H9 (cell line): ENCODE results near the gene ARHGAP35. TPM values are rescaled to one million over a fixed set of nuclear protein-coding genes. Genes with fewer than 3 reads are reported as not detected.

Source experiments
- DNase-seq: peaks from one replicate; pipeline ENCODE4 v3.0.0-alpha.2; 2017
- H2AFZ ChIP-seq: one replicate; pipeline ENCODE4 v1.6.1; 2013; ENCODE audit warnings: mild to moderate bottlenecking, low read length, control low read depth, moderate library complexity
- H2AK5ac ChIP-seq: 2 replicates; pipeline ENCODE4 v1.6.1; 2013; ENCODE audit warnings: low read length, control low read depth, mixed read lengths; ENCODE audit not compliant: insufficient read length
- H2BK120ac ChIP-seq: one replicate; pipeline ENCODE4 v1.6.1; 2013; ENCODE audit warnings: low read depth, mild to moderate bottlenecking, low read length, control low read depth, inconsistent platforms; ENCODE audit not compliant: poor library complexity, severe bottlenecking
- H2BK12ac ChIP-seq: 2 replicates; pipeline ENCODE4 v1.6.1; 2013; ENCODE audit warnings: low read length, control low read depth, mixed read lengths, low read depth; ENCODE audit not compliant: insufficient read length
- H2BK15ac ChIP-seq: 2 replicates; pipeline ENCODE4 v1.6.1; 2013; ENCODE audit warnings: low read depth, low read length, control low read depth
- H2BK20ac ChIP-seq: one replicate; pipeline ENCODE4 v1.6.1; 2013; ENCODE audit warnings: low read depth, mild to moderate bottlenecking, low read length, control low read depth, inconsistent platforms; ENCODE audit not compliant: poor library complexity, severe bottlenecking
- H2BK5ac ChIP-seq: 2 replicates; pipeline ENCODE4 v1.6.1; 2013; ENCODE audit warnings: low read length, control low read depth, mixed read lengths; ENCODE audit not compliant: insufficient read length
- H3K14ac ChIP-seq: 2 replicates; pipeline ENCODE4 v1.6.1; 2013; ENCODE audit warnings: low read length, control low read depth; ENCODE audit not compliant: insufficient read depth
- H3K18ac ChIP-seq: 2 replicates; pipeline ENCODE4 v1.6.1; 2013; ENCODE audit warnings: low read depth, mild to moderate bottlenecking, mixed read lengths, low read length, control low read depth; ENCODE audit not compliant: insufficient read length
- H3K23ac ChIP-seq: 2 replicates; pipeline ENCODE4 v1.6.1; 2013; ENCODE audit warnings: low read length, control low read depth, mixed read lengths, low read depth; ENCODE audit not compliant: insufficient read length
- H3K23me2 ChIP-seq: 2 replicates; pipeline ENCODE4 v1.6.1; 2013; ENCODE audit warnings: low read depth, mild to moderate bottlenecking, mixed read lengths, low read length, control low read depth; ENCODE audit not compliant: insufficient read length, poor library complexity, severe bottlenecking
- H3K27ac ChIP-seq: 2 replicates; pipeline ENCODE4 v1.5.1; 2013; ENCODE audit warnings: low read length, control low read depth, mixed read lengths, low read depth; ENCODE audit not compliant: insufficient read length
- H3K27me3 ChIP-seq: 2 replicates; pipeline ENCODE4 v1.6.1; 2013; ENCODE audit warnings: low read length, control low read depth, inconsistent platforms; ENCODE audit not compliant: insufficient read depth
- H3K4ac ChIP-seq: 2 replicates; pipeline ENCODE4 v1.6.1; 2013; ENCODE audit warnings: low read depth, mild to moderate bottlenecking, control low read depth, inconsistent platforms, low read length, moderate library complexity
- H3K4me1 ChIP-seq: 2 replicates; pipeline ENCODE4 v1.6.1; 2013; ENCODE audit warnings: low read length, control low read depth, inconsistent platforms; ENCODE audit not compliant: insufficient read depth
- H3K4me2 ChIP-seq: 2 replicates; pipeline ENCODE4 v1.6.1; 2013; ENCODE audit warnings: low read length, control low read depth, mixed read lengths; ENCODE audit not compliant: insufficient read length, insufficient read depth
- H3K56ac ChIP-seq: 2 replicates; pipeline ENCODE4 v1.6.1; 2013; ENCODE audit warnings: low read depth, mild to moderate bottlenecking, mixed read lengths, low read length, control low read depth; ENCODE audit not compliant: insufficient read length
- H3K79me1 ChIP-seq: 2 replicates; pipeline ENCODE4 v1.6.1; 2013; ENCODE audit warnings: low read depth, mild to moderate bottlenecking, moderate library complexity, low read length, control low read depth, inconsistent platforms; ENCODE audit not compliant: insufficient read depth, poor library complexity, severe bottlenecking
- H3K79me2 ChIP-seq: 2 replicates; pipeline ENCODE4 v1.6.1; 2013; ENCODE audit warnings: low read length, control low read depth, inconsistent platforms; ENCODE audit not compliant: insufficient read depth
- H3K9ac ChIP-seq: 2 replicates; pipeline ENCODE4 v1.6.1; 2013; ENCODE audit warnings: low read length, control low read depth, mixed read lengths; ENCODE audit not compliant: insufficient read length; ENCODE audit errors: extremely low read depth
- H3K9me3 ChIP-seq: one replicate; pipeline ENCODE4 v1.6.1; 2013; ENCODE audit warnings: low read depth, low read length, inconsistent platforms; ENCODE audit not compliant: control insufficient read depth
- H3T11ph ChIP-seq: one replicate; pipeline ENCODE4 v1.6.1; 2013; ENCODE audit warnings: mild to moderate bottlenecking, low read length, control low read depth, inconsistent platforms
- H4K20me1 ChIP-seq: one replicate; pipeline ENCODE4 v1.6.1; 2013; ENCODE audit not compliant: control insufficient read depth, insufficient read length, insufficient read depth
- H4K5ac ChIP-seq: 2 replicates; pipeline ENCODE4 v1.6.1; 2013; ENCODE audit warnings: low read depth, mild to moderate bottlenecking, mixed read lengths, low read length, control low read depth; ENCODE audit not compliant: insufficient read length
- H4K8ac ChIP-seq: replicated peaks from 2 replicates; pipeline ENCODE4 v1.6.1; 2013; ENCODE audit warnings: low read length, control low read depth, mixed read lengths, low read depth; ENCODE audit not compliant: insufficient read length
- H4K91ac ChIP-seq: 2 replicates; pipeline ENCODE4 v1.6.1; 2013; ENCODE audit warnings: low read depth, mild to moderate bottlenecking, moderate library complexity, mixed read lengths, low read length, control low read depth; ENCODE audit not compliant: insufficient read length
- H3K27ac Mint-ChIP-seq, 3 experiments: 2 replicates in 2 of 3; 3 replicates in 1 of 3; pipeline ENCODE4 v1.8.0; 2020 to 2021; ENCODE audit warnings: mixed read lengths in 3 of 3, mild to moderate bottlenecking in 1 of 3, moderate library complexity in 1 of 3
- H3K27me3 Mint-ChIP-seq: 2 replicates; pipeline ENCODE4 v1.8.0; 2021; ENCODE audit warnings: low read depth, mild to moderate bottlenecking, moderate library complexity, mixed read lengths
- H3K36me3 Mint-ChIP-seq, 3 experiments: 2 replicates in 2 of 3; 3 replicates in 1 of 3; pipeline ENCODE4 v1.8.0; 2020 to 2021; ENCODE audit warnings: low read depth in 3 of 3, mixed read lengths in 3 of 3; ENCODE audit not compliant: insufficient read depth in 1 of 3
- H3K4me1 Mint-ChIP-seq, 2 experiments: 2 replicates each; pipeline ENCODE4 v1.8.0; 2020; ENCODE audit warnings: mixed read lengths in 2 of 2
- H3K4me3 Mint-ChIP-seq, 2 experiments: 2 replicates in 1 of 2; 3 replicates in 1 of 2; pipeline ENCODE4 v1.8.0; 2020 to 2021; ENCODE audit warnings: mild to moderate bottlenecking in 2 of 2, mixed read lengths in 2 of 2, moderate library complexity in 1 of 2
- H3K9me3 Mint-ChIP-seq, 2 experiments: 2 replicates in 1 of 2; 3 replicates in 1 of 2; pipeline ENCODE4 v1.8.0; 2020; ENCODE audit warnings: mild to moderate bottlenecking in 2 of 2, mixed read lengths in 2 of 2, moderate library complexity in 1 of 2
- CTCF ChIP-seq: fragments of 200-600 bp; sonication (generic); conservative IDR thresholded peaks from 3 replicates; pipeline ENCODE4 v1.8.0; 2021; ENCODE audit warnings: antibody characterized with exemption, mild to moderate bottlenecking
- WGBS: extraction: QIAGEN DNeasy Blood & Tissue Kit; methylation state at CpG from one replicate; pipeline ENCODE4 v1.1.7; 2013; ENCODE audit warnings: missing lambda C conversion rate, low lambda C conversion rate, mixed read lengths; ENCODE audit not compliant: insufficient read length; ENCODE audit errors: extremely low coverage; 5-methylcytosine and 5-hydroxymethylcytosine counted together
- total RNA-seq: library from RNA; stranded (reverse); gene quantifications from 2 replicates; pipeline ENCODE4 v1.2.1, GENCODE V29; 2021

Gene ARHGAP35
- total RNA-seq, 1 experiment from 2014 or later = 49.8 TPM

DNA sequence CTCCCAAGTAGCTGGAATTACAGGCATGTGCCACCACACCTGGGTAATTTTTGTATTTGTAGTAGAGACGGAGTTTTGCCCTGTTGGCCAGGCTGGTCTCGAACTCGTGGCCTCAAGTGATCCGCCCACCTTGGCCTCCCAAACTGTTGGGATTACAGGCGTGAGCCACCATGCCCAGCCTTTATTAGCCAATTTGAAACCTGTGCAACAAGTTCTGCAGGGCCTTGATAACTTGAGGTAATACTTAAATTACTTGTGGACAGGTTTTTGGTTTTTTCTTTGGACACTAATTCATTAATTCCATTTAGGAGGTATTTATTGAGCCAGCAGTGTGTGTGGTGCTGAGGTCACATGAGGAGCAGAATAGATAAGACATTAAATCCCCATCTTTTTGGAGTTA lies 39.5 kb downstream of the ARHGAP35 start:
- Histone ChIP-seq H3K18ac (no peak overlapping the region), H2AFZ (no peak overlapping the region), H3K9ac (no peak overlapping the region), H3K9me3 (no peaks in the 10 kb centered on the region), H3K23me2 (no peaks in the 10 kb centered on the region), H2BK20ac (no peak overlapping the region), H3K79me1 (no peaks in the 10 kb centered on the region), H3K56ac (no peak overlapping the region), H2AK5ac (no peak overlapping the region), H4K8ac (no peak overlapping the region), H2BK5ac (no peak overlapping the region), H3K23ac (no peak overlapping the region), H2BK120ac (no peak overlapping the region), H2BK15ac (no peak overlapping the region), H3T11ph (no peak overlapping the region), H3K27ac (no peak overlapping the region), H4K5ac (no peak overlapping the region), H2BK12ac (no peak overlapping the region), H3K4ac (no peak overlapping the region), H4K20me1 (no peaks in the 10 kb centered on the region), H3K79me2 (peaks cover 6% of the 10 kb centered on the region; the same call in 1 of the 2 replicates), H3K14ac (no peak overlapping the region), H3K4me2 (no peak overlapping the region), H4K91ac (no peak overlapping the region), H3K4me1 (peaks cover 7% of the 10 kb centered on the region; the same call in 1 of the 2 replicates), H3K27me3 (no peaks in the 10 kb centered on the region)
- Mint-ChIP-seq H3K27me3 (no peaks in the 10 kb centered on the region), H3K27ac (no peak overlapping the region), H3K4me1 (peaks cover 34 to 36% of the 10 kb centered on the region in 2 experiments), H3K36me3 (no peaks in the 10 kb centered on the region), H3K9me3 (no peaks in the 10 kb centered on the region), H3K4me3 (no peak overlapping the region)
- no peak for TF ChIP-seq CTCF
- no CpG with 5 or more reads among the region's 5 CpGs for WGBS
- DNase-seq = no peak
